ENCODE results near the gene TAS2R9.

TAS2R9 gene

GRCh38 chr12:10807186-10807585 lies 2.8 kb downstream of the TAS2R9 start, which contains the start of gene TAS2R8:
TAS2R8 (minus strand) TSS chr12:10807286; CDS start chr12:10806980, 306 bp downstream.
- H3K36me3 ChIP-seq (ENCODE audit: insufficient read depth, low read length), result no peaks in the 10 kb centered on the region
- no peak within 1 kb of the TSS for H3K9ac ChIP-seq (ENCODE audit: low read length)
- H3K4me1 ChIP-seq (ENCODE audit: insufficient read depth, low read length, severe bottlenecking), result no peaks in the 10 kb centered on the region
- H3K27me3 ChIP-seq (ENCODE audit: insufficient read depth, low read length), result 0 out of 2 replicates have a peak, but pooled peaks cover 3% of the 10 kb centered on the region
- H2AFZ ChIP-seq (ENCODE audit: low read length), result no peak within 1 kb of the TSS
- H3K9me2 ChIP-seq (ENCODE audit: low read depth, low read length), result no peaks in the 10 kb centered on the region; the same call in 1 of the 2 replicates
- no peaks in the 10 kb centered on the region for H3K79me2 ChIP-seq (ENCODE audit: insufficient read depth, low read length)
- H3K4me3 ChIP-seq (ENCODE audit: low read depth, low read length, poor library complexity, severe bottlenecking), result no peak within 1 kb of the TSS
- no peaks in the 10 kb centered on the region for H3K9me3 ChIP-seq (ENCODE audit: low read length)
- no peak for TF ChIP-seq CTCF (IDR thresholded peaks at IDR 0.05; ENCODE audit: low read length)
- no peaks in the 10 kb centered on the region for H4K20me1 ChIP-seq (ENCODE audit: insufficient read depth, low read length)
- no peaks in the 10 kb centered on the region for H3F3A ChIP-seq (ENCODE audit: insufficient read depth, low read length)
- H3K27ac ChIP-seq (ENCODE audit: low read depth, low read length, poor library complexity, severe bottlenecking), result no peak within 1 kb of the TSS
- no peak within 1 kb of the TSS for H3K4me2 ChIP-seq (ENCODE audit: low read length)

- Histone ChIP-seq H3K79me2 (ENCODE audit: insufficient read depth, low read length) (no peaks in the 10 kb centered on the region), H3K4me2 (ENCODE audit: low read length) (no peak within 1 kb of the TSS), H3K27ac (ENCODE audit: low read depth, low read length, poor library complexity, severe bottlenecking) (no peak within 1 kb of the TSS), H3F3A (ENCODE audit: insufficient read depth, low read length) (no peaks in the 10 kb centered on the region), H2AFZ (ENCODE audit: low read length) (no peak within 1 kb of the TSS), H3K4me1 (ENCODE audit: insufficient read depth, low read length, severe bottlenecking) (no peaks in the 10 kb centered on the region), H3K9me2 (ENCODE audit: low read depth, low read length) (no peaks in the 10 kb centered on the region; the same call in 1 of the 2 replicates), H3K36me3 (ENCODE audit: insufficient read depth, low read length) (no peaks in the 10 kb centered on the region), H3K27me3 (ENCODE audit: insufficient read depth, low read length) (0 out of 2 replicates have a peak, but pooled peaks cover 5% of the 10 kb centered on the region), H3K9ac (ENCODE audit: low read length) (no peak within 1 kb of the TSS), H4K20me1 (ENCODE audit: insufficient read depth, low read length) (no peaks in the 10 kb centered on the region), H3K4me3 (ENCODE audit: low read depth, low read length, poor library complexity, severe bottlenecking) (no peak within 1 kb of the TSS), H3K9me3 (ENCODE audit: low read length) (no peaks in the 10 kb centered on the region)
- TF ChIP-seq EZH2 (IDR thresholded peaks at IDR 0.05; ENCODE audit: borderline replicate concordance, low read length), result no peak
- no peak for TF ChIP-seq CTCF (IDR thresholded peaks at IDR 0.05; ENCODE audit: low read length)
Measured at GRCh38 chr12:10802587-10802986, 7.4 kb downstream of the TAS2R9 start, which contains the start of gene TAS2R7. TAS2R7 (minus strand) TSS chr12:10802627; CDS start chr12:10802570, 57 bp downstream.

- no peak overlapping the region for H2AFZ ChIP-seq (ENCODE audit: low read length)
- 0 out of 2 replicates have a peak, but pooled peaks cover 5% of the 10 kb centered on the region for H3K27me3 ChIP-seq (ENCODE audit: insufficient read depth, low read length)
- H3F3A ChIP-seq (ENCODE audit: insufficient read depth, low read length), result no peaks in the 10 kb centered on the region
- H3K9me2 ChIP-seq (ENCODE audit: low read depth, low read length), result no peaks in the 10 kb centered on the region; the same call in 1 of the 2 replicates
- no peak for TF ChIP-seq CTCF (IDR thresholded peaks at IDR 0.05; ENCODE audit: low read length)
- no peak for TF ChIP-seq EZH2 (IDR thresholded peaks at IDR 0.05; ENCODE audit: borderline replicate concordance, low read length)
- no peak overlapping the region for H3K27ac ChIP-seq (ENCODE audit: low read depth, low read length, poor library complexity, severe bottlenecking)
- H3K9me3 ChIP-seq (ENCODE audit: low read length), result no peaks in the 10 kb centered on the region
- no peaks in the 10 kb centered on the region for H3K36me3 ChIP-seq (ENCODE audit: insufficient read depth, low read length)
- H3K4me1 ChIP-seq (ENCODE audit: insufficient read depth, low read length, severe bottlenecking), result no peaks in the 10 kb centered on the region
- no peaks in the 10 kb centered on the region for H3K79me2 ChIP-seq (ENCODE audit: insufficient read depth, low read length)
- no peak overlapping the region for H3K4me3 ChIP-seq (ENCODE audit: low read depth, low read length, poor library complexity, severe bottlenecking)
- H3K4me2 ChIP-seq (ENCODE audit: low read length), result no peak overlapping the region
- no peaks in the 10 kb centered on the region for H4K20me1 ChIP-seq (ENCODE audit: insufficient read depth, low read length)
- no peak overlapping the region for H3K9ac ChIP-seq (ENCODE audit: low read length)
Measured at GRCh38 chr12:10801741-10802140, 8.2 kb downstream of the TAS2R9 start.
